ENCODE data around the gene SLC12A4. TPM values are rescaled to one million over a fixed set of nuclear protein-coding genes. Genes with fewer than 3 reads are reported as not detected.

The SLC12A4 gene
- total RNA-seq, 1 experiment from 2014 or later: 107 TPM

DNA sequence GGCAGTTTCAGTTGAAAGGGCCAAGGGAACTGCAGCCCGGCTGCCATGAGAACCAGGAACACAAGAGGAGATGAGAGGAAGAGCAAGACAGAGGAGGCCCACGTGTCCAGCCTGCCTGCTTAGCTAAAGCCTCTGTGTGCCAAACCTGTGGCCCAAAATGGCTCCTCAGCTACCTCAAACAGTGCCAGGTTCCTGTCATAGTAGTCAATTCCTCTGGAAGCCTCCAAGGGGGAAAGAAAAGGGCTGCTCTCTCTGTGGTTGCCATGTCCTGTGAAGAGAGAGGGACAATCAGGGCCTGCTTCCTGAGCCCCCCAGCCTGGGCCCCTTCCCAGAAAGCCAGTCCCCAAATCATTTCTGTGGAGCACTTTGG lies 5.2 kb downstream of the SLC12A4 start:
- Mint-ChIP-seq H3K4me1 (ENCODE audit: insufficient read depth, unreplicated experiment) (peaks cover 65% of the 10 kb centered on the region), H3K4me3 (ENCODE audit: unreplicated experiment) (no peak overlapping the region), H3K27ac (ENCODE audit: low read depth, unreplicated experiment) (no peak overlapping the region), H3K36me3 (ENCODE audit: insufficient read depth, unreplicated experiment) (peaks cover 61% of the 10 kb centered on the region), H3K9me3 (ENCODE audit: unreplicated experiment) (no peaks in the 10 kb centered on the region), H3K27me3 (ENCODE audit: insufficient read depth, unreplicated experiment) (no peaks in the 10 kb centered on the region)
- no peak for DNase-seq (ENCODE audit: unreplicated experiment)
- POLR2A ChIA-PET: interaction anchor here (0.9 to 1.6 kb wide), 3 partner anchors 9 to 27 kb away, joined by 3 to 6 read pairs (median 3); partner anchors contain the start of gene PSMB10
- intact Hi-C loops (cut with micrococcal nuclease): no loop called here
- BruUV-seq (replicated peaks): no TSS peak
- CTCF ChIA-PET: interaction anchor here (1.9 kb wide), 1 partner anchor 107 kb away, joined by 5 read pairs; no protein-coding TSS in a partner anchor
- TF ChIP-seq, protein P1, sequence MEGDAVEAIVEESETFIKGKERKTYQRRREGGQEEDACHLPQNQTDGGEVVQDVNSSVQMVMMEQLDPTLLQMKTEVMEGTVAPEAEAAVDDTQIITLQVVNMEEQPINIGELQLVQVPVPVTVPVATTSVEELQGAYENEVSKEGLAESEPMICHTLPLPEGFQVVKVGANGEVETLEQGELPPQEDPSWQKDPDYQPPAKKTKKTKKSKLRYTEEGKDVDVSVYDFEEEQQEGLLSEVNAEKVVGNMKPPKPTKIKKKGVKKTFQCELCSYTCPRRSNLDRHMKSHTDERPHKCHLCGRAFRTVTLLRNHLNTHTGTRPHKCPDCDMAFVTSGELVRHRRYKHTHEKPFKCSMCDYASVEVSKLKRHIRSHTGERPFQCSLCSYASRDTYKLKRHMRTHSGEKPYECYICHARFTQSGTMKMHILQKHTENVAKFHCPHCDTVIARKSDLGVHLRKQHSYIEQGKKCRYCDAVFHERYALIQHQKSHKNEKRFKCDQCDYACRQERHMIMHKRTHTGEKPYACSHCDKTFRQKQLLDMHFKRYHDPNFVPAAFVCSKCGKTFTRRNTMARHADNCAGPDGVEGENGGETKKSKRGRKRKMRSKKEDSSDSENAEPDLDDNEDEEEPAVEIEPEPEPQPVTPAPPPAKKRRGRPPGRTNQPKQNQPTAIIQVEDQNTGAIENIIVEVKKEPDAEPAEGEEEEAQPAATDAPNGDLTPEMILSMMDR (IDR thresholded peaks at IDR 0.05; ENCODE audit: unreplicated experiment): no peak

DNA sequence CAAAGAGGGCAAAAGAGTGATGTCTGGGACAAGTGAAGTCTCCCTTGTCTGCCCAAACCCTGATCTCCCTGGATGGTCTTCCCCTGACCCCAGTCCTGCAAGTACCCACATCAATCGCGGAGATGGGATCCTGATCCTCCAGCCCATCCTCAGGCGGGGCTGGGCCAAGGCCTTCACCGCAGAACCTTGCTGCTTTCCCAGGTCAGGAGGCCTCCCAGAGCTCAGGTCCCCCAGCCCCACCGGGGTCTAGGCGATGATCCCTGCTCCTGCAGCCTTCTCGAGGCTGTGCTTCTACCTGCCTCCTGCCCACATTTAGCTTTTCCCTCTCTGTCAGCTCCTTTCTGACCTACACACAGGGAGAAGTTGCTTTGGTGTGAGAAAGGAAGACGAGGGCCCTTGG lies 6.3 kb downstream of the SLC12A4 start:
- Mint-ChIP-seq H3K4me3 (ENCODE audit: unreplicated experiment) (no peak overlapping the region), H3K9me3 (ENCODE audit: unreplicated experiment) (no peaks in the 10 kb centered on the region), H3K4me1 (ENCODE audit: insufficient read depth, unreplicated experiment) (peaks cover 63% of the 10 kb centered on the region), H3K27me3 (ENCODE audit: insufficient read depth, unreplicated experiment) (no peaks in the 10 kb centered on the region), H3K27ac (ENCODE audit: low read depth, unreplicated experiment) (no peak overlapping the region), H3K36me3 (ENCODE audit: insufficient read depth, unreplicated experiment) (peaks cover 68% of the 10 kb centered on the region)
- BruUV-seq (replicated peaks): no TSS peak
- DNase-seq (ENCODE audit: unreplicated experiment): no peak
- POLR2A ChIA-PET: interaction anchor here (0.7 to 4.4 kb wide), 7 partner anchors 8 to 116 kb away, joined by 3 to 45 read pairs (median 4); partner anchors contain the start of gene PSMB10
- CTCF ChIA-PET: interaction anchor here (1.0 to 1.9 kb wide), 4 partner anchors 26 to 108 kb away, joined by 4 to 5 read pairs (median 5); partner anchors contain the start of gene PSMB10
- TF ChIP-seq, protein P1 (IDR thresholded peaks at IDR 0.05; ENCODE audit: unreplicated experiment): no peak
- intact Hi-C loops (cut with micrococcal nuclease): no loop called here

DNA sequence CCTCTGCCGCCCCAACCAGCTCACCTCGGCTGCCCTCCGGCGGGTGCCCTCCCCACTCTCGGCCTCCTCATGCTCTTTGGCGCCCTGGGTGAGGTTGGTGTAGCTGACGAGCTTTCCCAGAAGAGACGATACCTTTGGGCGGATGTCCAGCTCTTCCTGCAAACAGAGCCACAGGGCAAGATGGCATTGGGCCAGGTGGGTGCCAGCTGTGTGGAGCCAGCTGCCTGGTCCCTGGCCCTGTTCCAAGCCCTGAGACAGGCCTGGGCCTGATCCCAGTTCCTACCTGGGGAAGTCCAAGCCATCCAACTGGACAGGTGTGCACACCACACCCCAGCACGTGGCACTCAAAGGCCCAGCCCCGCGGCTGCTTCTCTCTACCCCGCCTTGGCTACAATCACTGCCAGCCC lies 6.9 kb downstream of the SLC12A4 start:
- H3K27me3 Mint-ChIP-seq (ENCODE audit: insufficient read depth, unreplicated experiment): no peaks in the 10 kb centered on the region
- ChIA-PET CTCF (interaction anchor here (0.5 to 1.7 kb wide), 8 partner anchors 21 to 792 kb away, joined by 3 to 6 read pairs (median 4); partner anchors contain the start of gene PSMB10), POLR2A (interaction anchor here (0.7 to 4.4 kb wide), 10 partner anchors 8 to 276 kb away, joined by 3 to 45 read pairs (median 4); partner anchors contain the start of genes DDX28, DUS2 and PSMB10)
- intact Hi-C loops (cut with micrococcal nuclease): no loop called here
- peak; percentile 98 for DNase-seq (ENCODE audit: unreplicated experiment)
- TF ChIP-seq, protein P1 (IDR thresholded peaks at IDR 0.05; ENCODE audit: unreplicated experiment): no peak
- peaks cover 73% of the 10 kb centered on the region for H3K36me3 Mint-ChIP-seq (ENCODE audit: insufficient read depth, unreplicated experiment)
- H3K27ac Mint-ChIP-seq (ENCODE audit: low read depth, unreplicated experiment): peak overlapping the region; percentile 83
- BruUV-seq (replicated peaks): no TSS peak
- peak overlapping the region; percentile 26 for H3K4me3 Mint-ChIP-seq (ENCODE audit: unreplicated experiment)
- peaks cover 58% of the 10 kb centered on the region for H3K4me1 Mint-ChIP-seq (ENCODE audit: insufficient read depth, unreplicated experiment)
- no peaks in the 10 kb centered on the region for H3K9me3 Mint-ChIP-seq (ENCODE audit: unreplicated experiment)

DNA sequence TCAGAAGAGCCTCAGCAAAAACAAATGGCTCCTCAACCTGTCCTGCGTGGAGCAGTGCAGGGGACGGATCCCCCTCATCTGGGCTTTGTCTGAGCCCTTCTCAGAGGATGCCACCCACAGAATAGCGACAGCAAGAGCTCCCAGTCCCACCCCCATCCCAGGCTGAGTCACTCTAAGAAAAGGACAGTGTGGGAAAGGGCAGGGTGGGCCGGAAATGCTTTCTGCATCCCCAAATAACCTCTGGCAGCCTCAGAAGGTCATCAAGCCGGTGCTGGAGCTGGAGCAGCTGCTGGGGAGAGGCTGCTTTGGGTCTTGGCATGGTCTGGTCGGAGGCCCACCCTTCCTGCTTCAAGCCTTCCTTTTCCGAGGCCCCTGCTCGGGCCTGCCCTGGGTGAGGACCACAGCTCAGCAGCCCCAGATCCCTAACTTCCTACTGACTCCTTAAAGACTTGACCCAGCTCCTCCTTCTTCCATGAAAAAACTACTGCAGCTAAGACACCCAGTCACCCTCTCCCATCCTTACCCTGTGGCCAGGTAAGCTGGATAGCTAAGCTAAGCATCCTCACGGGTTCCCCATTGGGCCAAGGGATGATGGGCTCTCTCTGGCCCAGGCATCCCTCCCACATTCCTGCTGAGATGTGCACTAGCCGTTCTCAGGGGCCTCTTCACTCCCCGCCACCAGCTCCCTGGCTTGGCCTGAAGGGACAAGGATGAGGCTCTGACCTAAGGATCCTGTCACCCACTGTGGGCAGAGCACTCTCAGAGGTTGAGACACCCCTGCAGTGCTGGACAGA lies 8.7 kb downstream of the SLC12A4 start:
- H3K4me3 Mint-ChIP-seq (ENCODE audit: unreplicated experiment): no peak overlapping the region
- peak; percentile 67 for DNase-seq (ENCODE audit: unreplicated experiment)
- ChIA-PET CTCF (interaction anchor here (0.9 to 1.3 kb wide), 4 partner anchors 18 to 143 kb away, joined by 3 to 6 read pairs (median 3); no protein-coding TSS in a partner anchor), POLR2A (interaction anchor here (0.6 to 4.4 kb wide), 8 partner anchors 13 to 114 kb away, joined by 3 to 45 read pairs (median 3); partner anchors contain the start of gene PSMB10)
- peaks cover 79% of the 10 kb centered on the region for H3K36me3 Mint-ChIP-seq (ENCODE audit: insufficient read depth, unreplicated experiment)
- BruUV-seq (replicated peaks): no TSS peak
- no peaks in the 10 kb centered on the region for H3K27me3 Mint-ChIP-seq (ENCODE audit: insufficient read depth, unreplicated experiment)
- no peak overlapping the region for H3K27ac Mint-ChIP-seq (ENCODE audit: low read depth, unreplicated experiment)
- peaks cover 42% of the 10 kb centered on the region for H3K4me1 Mint-ChIP-seq (ENCODE audit: insufficient read depth, unreplicated experiment)
- intact Hi-C loops (cut with micrococcal nuclease): no loop called here
- H3K9me3 Mint-ChIP-seq (ENCODE audit: unreplicated experiment): no peaks in the 10 kb centered on the region
- TF ChIP-seq, protein P1 (IDR thresholded peaks at IDR 0.05; ENCODE audit: unreplicated experiment): no peak

All from MCF 10A (cell line).